ENCODE data around the gene MAN1C1.

DNA sequence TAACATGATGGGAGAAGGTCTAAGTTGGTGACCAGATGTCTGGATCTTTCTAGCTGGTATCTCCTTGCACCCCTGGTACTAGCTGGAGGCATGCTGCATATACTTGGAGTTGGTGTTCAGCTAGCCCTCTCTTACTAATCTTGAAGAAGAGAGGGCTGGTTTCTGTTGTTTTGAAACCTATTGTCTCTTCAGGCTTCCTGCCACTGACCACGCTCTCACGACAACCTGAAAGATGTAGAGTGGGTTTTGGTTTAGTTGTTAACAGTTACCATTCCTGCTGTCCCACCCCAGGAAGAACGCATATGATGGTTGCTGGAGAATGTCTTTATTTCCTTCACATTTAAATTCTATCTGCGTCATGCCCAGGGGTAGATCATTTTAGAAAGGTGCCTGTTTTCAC lies 3.6 kb downstream of the MAN1C1 start:
- TF ChIP-seq POLR2AphosphoS5 (IDR thresholded peaks at IDR 0.05; ENCODE audit: low read depth, low read length): no peak
- TF ChIP-seq POLR2A (IDR thresholded peaks at IDR 0.05; ENCODE audit: low read depth, low read length): no peak

All from GM12892 (cell line).